NCI-H146 treated with DMSO at 0.1 percent for 48 hours (cell line): ENCODE data around the gene RAB31.

Experiments used
- DNase-seq: peaks from one replicate; lab custom pipeline; 2025; ENCODE audit not compliant: unreplicated experiment; lab: John Stamatoyannopoulos, UW

Gene RAB31

DNA sequence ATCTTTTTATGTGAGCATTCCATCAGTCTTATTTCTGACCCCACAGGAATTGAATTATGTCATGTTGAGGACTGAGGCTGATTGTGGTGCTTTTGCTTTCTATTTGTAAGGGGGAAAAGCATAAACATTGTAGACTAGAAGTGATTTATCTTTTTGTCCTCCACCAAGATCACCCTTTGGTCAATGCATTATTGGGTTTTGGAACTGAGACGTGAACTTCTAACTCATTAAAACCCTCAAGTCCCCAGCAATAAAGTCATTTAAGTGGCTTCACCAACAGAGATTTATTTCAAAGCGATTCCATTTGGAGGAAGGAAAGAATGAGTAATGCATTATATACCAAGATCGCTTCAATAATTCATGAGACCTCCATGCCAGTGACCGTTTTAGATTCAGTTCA, 102.2 kb downstream of the RAB31 start:
- DNase-seq, result no peak

DNA sequence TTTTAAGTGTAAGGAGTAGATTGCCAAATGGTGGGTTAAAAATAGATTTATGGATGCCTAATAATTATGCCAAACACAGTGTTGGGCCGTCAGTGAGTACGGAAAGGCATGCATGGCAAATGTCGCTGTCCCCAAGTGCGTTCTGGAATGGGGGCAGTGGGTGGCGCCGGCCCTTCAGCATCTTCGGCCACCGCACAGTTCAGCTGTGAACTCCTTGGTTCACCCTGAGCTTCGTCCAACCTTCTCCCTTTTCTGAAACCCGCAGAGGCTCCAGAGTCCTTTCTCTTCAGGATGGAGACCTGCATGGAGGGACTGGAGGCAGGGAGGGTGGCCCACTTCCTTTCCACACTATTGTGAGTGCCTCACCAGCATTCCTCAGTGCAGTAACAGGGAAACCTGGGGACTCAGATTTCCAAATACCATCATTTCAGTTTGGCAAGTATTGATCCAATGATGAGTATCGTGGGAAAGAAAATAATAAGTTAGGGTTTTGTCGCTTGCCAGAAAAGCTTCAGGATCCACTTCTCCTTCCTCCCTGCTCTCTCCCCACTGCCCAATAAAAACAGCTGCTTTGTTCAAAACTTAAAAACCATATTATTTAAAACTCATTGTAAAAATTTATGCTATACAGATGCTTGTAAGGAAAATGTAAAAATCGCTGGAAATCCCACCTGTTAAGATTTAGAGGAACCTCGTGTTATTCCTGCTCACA, 103.0 kb downstream of the RAB31 start:
- no peak for DNase-seq

DNA sequence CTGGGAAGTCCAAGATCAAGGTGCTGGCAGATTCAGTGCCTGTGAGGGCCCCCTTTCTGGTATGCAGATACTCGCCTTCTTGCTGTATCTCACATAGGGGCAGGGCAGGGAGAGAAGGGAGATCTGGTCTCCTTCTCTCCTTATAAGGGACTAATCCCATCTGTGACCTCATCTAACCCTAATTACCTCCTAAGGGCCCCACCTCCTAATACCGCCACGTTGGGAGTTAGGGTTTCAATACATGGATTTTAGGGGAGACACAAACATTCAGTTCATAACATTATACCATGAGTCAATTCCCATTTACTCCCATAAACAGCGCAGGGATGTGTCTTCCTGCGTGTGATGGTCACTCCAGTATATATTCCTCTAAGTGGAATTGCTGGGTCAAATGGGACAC, 103.9 kb downstream of the RAB31 start:
- no peak for DNase-seq

DNA sequence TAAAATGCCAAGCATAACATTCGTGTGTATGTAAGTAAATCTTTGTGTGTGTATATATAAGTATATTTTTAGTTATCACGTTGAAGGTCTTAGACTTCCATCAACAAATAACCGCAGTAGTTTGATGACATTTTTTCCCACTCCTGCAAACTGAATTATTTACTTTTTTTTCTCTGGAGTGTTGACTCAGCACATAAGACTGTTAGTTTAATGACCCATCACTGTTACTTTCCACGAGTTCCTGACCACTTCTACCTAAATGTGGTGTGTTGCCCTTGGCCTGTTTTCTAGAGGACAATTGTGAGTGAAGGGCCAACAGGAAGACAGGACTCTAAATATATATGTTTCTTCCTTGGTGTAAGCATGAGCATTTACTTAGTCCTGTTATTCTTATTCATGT, 106.3 kb downstream of the RAB31 start:
- DNase-seq, result no peak

DNA sequence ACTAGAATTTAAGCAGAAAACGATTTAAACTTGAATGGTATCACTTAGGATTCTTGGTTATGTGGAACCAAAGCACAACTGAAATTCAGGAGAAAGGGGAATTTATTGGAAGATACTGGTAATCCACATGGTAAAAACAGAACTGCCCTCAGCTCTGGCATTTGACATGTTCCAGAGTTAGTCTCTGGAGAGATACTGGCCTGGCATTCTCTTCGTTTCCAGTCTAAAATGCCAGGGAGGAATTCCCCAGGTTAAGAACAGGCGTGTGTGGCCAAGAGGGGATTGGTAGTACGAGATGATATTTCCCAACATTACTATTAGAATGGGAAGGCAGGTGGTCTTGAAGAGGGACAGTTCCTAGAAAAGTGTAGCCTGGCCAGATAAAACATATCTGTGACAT, 109.2 kb downstream of the RAB31 start:
- DNase-seq, result no peak

DNA sequence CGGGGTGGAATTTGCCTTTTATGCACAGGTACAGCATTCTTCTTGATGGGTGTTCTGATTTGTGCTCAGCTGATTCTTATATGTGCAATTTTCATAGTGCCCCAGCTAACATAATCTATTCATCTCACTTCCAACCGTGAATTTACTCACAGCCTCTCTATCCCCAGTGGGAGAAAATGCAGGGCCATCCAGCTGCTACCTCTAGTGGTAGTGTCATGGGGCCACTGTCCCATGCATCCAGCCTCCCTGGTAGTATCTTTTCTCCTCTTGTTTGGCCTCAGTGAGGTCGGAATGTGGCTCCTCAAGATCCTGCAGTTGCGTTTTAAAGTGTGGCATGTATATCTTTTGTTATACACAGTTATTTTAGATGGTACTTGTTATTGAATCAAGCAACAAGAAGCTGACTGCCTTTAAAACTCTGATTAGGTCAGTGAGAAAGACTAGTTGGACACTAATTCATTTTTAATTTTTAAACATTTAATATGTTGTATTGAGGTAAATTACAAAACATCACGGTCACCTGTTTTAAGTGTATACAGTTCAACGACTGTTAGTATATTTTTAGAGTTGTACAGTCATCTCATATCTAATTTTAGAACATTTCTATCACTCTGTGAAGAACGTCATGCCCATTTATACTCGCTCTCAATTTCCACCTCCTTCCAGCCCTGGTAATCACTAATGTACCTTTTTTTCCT, 109.8 kb downstream of the RAB31 start:
- DNase-seq, result no peak

DNA sequence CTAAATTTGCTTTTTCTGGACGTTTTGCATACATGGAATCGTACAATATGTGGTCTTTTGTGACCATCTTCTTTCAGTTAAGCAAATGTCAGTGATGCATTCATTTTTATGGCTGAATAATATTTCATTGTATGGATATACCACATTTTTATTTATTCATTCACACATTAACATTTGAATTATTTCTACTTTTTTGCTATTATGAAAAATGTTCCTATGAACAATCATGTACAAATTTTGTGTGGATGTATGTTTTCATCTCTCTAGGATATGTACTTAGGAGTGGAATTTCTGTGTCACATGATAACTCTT, 110.3 kb downstream of the RAB31 start:
- DNase-seq, result no peak

DNA sequence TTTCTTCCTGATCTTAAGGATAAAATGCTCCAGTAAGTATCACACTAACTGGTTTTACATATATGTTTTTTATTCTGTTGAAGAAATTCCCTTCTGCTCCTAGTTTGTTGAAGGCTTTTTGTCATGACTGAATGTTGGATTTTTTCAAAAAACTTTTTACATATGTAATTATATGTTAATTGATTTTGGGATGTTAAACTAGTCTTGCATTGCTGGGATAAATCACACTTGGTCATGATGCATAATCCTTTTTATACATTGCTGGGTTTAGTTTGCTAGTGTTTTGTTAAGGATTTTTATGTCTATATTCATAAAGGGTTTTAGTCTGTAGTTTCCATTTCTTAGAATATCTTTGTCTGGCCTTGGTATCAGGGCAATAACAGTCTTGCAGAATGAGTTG, 112.0 kb downstream of the RAB31 start:
- DNase-seq, result no peak

DNA sequence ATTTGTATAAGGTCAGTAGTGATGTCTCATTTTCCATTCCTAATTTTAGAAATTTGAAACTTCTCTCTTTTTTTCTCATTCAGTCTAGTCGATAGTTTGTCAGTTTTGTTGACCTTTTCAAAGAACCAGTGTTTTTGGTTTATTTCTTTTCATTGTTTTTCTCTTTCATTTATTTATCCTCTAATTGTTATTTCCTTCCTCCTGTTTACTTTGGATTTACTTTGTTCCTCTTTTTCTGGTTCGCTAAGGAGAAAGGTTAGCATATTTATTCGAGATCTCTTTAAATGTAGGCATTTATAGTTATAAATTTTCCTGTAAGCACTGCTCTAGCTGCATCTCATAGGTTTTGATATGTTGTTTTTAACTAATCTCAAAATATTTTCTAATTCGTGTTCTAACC, 112.6 kb downstream of the RAB31 start:
- no peak for DNase-seq

DNA sequence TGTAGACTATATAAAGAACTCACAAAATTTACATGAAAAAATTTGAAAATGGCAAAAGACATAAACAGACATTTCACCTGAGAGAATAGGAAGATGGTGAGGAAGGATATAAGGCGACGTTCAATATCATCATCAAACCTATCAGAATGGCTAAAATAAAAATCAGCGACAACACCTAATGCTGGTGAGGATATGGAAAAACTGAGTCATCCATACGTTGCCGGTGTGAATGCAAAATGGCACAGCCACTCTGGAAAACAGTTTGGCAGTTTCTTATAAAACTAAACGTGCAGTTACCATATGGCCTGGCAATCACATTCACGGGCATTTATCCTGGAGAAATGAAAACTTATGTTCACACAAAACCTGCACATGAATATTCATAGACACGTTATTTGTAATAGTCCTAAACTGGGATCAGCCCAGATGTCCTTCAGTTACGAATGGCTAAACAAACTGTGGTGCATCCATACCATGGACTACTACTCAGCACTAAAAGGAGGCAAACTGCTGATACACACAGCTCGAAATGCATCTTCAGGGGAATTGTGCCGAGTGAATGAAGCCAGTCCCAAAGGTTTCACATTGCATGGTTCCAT, 114.6 kb downstream of the RAB31 start:
- DNase-seq, result no peak

DNA sequence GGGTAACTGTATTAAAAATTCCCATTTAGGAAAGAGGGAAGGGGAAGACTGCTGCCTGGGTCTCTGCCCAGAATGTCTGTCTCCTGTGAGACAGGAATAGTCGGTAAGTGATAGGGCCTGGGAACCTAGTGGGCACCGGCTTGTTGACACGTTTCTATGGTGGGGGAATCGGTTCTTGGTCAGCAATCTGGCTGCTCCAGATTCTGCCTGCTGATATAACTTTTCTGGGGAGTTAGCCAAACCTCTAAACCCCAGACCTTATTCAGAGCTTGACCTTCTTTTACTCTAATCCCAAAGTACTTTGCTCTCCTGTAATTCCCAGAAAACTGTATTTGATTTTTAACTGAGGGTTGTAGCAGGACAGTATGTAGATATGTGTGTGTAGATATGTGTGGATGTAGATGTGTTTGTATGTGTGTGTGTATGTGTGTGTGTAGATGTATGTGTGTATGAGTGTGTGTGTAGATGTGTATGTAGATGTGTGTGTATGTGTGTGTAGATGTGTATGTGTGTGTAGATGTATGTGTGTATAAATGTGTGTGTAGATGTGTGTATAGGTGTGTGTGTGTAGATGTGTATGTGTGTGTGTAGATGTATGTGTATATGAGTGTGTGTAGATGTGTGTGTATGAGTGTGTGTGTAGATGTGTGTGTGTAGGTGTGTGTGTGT, 115.8 kb downstream of the RAB31 start:
- no peak for DNase-seq

DNA sequence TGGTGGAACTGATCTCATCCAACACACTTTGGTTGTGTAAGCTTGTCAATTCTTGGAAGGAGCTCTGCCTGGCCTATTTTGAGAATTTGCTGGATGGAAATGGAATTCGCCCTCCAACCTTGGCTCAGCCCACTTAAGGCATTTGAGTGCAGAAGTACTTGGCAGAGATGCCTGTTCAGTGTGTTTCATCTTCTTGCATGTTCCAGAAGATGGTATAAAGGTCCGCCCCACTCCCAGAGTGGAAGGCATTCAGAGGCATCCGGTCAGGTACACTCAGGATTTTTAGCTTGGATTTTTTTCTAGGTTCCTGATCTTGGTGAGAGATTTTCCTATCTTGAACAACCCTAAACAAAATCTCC, 116.4 kb downstream of the RAB31 start:
- no peak for DNase-seq

DNA sequence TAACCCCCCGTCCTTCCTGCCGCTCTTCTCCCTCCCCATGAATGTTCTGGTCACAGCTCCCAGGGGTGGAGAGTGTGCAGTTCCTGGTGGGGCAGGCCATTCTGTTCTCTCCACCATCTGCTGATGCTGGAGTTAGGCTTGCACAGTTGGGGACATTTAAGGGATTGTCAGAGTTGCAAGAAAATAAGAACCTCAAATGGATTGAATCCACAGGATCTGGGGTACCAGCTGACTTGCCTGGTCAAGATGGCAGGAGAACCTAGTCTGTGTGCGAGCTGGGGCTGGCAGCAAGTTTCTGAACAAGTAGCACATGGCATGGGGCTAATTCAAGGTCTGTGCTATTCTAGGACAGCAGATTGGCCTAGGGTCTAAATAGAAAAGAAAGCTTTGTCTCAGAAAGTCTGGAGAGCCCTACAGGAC, 116.9 kb downstream of the RAB31 start:
- no peak for DNase-seq

DNA sequence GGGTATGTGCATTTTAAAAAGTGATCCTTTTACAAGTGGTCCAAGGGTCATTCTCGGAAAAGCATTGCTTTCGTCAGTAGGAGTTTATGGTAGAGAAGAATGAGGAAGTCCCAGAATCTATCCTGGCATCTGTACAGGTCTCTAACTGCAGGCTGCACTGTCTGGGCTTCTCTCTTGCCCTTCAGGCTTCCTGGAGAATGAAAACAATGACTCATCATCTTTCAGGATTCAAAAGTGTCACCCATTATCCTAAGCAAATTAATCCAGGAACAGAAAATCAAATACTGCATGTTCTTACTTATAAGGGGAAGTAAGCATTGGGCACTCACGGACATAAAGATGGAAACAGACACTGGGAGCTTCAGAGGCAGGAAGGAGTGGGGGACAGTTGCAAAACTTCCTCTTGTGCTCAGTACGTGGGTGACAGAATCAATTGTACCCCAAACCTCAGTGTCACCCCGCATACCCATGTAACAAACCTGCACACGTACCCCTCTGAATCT, 117.5 kb downstream of the RAB31 start:
- no peak for DNase-seq

DNA sequence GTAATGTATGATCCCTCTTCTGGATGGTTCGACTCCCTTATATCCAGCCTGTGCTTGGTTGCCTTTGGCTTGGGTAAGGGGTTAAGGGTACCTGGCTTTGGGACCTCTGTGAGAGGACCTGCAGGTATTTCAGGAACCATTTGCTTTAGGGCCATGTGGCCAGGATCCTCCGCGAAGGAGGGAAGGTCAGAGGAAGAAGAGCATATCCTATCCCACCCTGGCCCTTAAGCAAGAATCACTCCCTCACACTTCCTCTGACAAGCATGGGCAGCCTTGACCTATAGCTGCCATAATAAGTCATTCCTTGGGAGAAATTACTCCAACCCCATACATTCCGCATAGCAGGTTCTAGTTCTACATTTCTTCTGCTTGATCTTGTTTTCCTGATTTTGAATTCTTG, 118.6 kb downstream of the RAB31 start:
- no peak for DNase-seq

DNA sequence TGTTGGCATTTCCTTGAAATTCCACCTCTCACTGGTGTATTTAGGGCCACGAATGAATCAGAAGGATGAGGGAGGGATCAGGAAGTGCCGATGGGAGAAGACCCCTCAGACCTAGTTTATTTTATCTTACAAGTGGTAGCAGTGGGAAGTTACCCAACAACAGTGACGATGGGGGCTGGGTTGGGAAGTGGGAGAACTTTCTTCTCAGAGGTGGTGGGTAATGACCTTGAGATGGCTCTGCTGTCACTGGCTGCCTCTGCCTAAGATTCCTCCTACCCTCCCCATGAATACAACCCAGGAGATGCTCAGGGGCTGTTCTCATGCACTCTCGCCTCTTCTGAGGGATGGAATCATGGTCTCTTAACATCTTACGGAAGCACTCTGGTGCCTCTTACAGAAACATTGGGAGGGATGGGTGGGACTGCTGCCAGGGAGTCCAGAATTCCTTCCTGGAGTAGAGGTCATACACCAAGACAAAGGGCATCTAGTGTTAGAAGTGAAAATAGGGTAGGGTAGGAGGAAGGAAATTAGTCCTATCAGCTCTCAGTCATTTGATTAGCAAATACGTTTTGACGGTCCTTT, 119.2 kb downstream of the RAB31 start:
- no peak for DNase-seq

DNA sequence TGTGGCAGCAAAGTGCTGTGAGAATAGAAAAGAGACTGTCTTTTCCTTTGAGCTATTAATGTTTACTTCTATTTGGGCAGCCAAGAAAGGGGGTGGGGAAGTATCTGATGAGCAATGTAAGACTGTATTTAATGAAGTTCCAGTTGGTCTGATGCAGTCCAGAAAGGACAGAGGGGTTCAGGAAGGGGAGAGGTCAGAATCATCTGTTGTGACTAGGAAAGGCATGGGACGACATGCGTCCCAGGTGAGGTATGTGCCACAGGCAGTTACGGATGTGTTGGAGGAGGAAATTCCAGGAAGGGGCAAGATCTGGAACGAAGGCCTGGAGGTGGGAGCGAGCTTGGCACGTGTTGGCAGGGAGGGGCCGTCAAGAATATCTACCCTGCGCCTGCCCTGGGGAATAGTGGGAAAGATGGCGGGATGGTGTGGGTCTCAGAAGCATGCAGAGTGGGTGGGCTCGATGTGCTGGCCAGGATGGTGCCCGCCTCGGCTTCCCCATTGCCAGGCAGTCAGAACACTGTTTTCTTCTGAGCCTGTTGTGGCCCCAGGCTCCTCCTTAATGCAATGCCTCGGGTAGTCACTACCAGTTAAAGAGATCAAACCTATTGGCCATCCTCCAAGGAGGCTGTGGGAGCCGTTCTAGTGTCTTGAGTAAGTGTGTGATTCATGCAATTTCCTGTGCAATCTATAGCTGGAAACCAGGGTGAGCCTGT, 119.8 kb downstream of the RAB31 start:
- no peak for DNase-seq

DNA sequence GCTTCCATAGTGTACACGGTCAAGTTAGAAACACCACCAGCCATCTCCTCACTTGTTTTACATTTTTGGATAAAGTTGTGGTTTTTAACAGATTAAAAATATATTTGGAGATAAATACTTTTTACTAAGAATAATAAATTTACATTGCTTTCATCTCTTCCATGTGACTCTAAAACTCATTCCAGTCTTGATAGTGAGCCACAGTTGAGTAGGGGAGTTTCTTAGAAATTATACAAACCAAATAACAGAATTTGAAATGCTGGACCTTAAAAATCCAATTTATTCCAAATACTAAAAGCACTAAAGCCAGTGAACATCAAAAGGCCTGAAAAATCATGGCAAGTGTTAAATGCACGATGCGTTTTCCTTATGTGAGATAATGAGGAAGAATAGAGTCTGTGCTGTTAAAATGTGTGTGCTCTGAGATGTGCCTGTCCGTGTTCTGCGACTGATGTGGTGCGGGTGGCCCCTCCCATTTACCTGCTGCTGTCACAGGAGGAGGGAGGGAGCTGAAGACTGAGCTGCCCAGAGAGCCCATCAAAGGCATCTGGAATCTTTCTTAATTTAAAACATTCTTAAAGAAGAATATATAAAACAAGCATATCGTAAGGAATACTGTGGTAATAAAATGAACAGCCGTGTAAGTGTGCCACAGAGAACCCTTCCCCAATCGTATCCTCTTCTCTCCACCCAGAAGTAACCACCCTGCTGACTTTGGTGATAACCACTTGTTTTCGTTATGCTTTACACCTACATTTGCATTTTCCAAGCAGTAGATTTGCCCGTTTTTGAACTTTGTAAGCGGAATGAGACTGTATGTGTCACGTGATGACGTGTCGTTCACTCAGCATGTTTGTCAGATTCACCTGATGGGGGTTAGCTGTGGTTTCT, 120.7 kb downstream of the RAB31 start:
- no peak for DNase-seq

DNA sequence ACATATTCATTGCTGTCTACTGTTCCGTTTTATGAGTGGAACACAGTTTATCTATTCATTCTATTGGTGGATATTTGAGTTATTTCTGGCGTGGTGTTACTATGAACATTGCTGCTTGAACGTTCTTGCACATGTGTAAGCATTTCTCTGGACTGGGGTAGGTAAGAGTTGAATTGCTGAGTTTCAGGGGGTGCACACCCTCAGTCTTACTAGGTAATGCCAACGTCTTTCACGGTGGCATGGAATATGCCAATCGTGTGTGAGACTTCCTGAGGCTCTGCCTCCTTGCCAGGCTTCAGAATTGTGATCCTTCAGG, 121.3 kb downstream of the RAB31 start:
- DNase-seq, result no peak

DNA sequence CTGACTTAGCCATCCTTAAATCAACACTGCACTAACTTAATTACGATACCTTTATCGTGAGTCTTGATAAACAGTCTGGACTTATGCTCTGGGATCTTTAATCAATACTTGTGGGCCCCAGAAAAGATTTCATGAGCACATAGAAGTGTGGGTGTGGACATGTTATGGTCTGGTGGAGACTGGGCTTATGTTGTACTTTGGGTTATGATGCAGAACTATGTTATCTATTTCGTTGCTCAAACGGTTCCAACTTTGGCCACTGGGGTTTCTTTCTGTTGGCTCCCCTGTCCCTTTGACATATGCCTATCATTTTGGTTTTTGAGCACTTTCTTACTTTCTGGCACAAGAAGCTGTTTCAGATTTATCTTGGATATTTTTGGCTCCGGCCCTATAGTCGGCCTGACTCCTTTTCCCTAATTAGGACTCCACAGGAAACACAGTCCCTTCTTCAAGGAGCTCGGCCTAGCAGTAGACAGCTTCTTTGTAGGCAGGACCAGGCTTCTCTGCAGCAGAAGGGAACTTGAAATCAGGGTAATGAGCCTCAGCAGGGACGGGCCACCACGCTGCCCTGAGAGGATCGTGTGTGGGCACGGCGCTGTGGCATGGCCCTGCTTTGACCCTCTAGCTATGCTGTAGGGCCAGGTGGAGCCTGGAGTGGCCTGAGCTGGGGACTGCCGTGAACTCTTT, 123.1 kb downstream of the RAB31 start:
- DNase-seq, result no peak
